ENCODE measurements around the gene PID1. TPM values are rescaled to one million over a fixed set of nuclear protein-coding genes. Genes with fewer than 3 reads are reported as not detected.
A peak's percentile ranks its signal among the peaks of the same experiment; 100 is the strongest.

Gene PID1
- polyA plus RNA-seq, 1 of the 3 experiments (the other 2 are of a cell fraction), result 0.16 TPM

- Histone ChIP-seq H2AFZ (ENCODE audit: low read depth) (no peak overlapping the region), H3K27ac (ENCODE audit: low read depth in 2 of 2, low read length in 1 of 2) (peak overlapping the region in 1 of 2 experiments; percentile 50; a peak in 2 of 4 replicates), H3K4me3 (ENCODE audit: low read depth in 2 of 2, low read length in 1 of 2) (no peak overlapping the region), H3K79me2 (ENCODE audit: insufficient read depth) (no peaks in the 10 kb centered on the region), H3K27me3 (ENCODE audit: insufficient read depth) (no peaks in the 10 kb centered on the region), H3K4me1 (ENCODE audit: control insufficient read depth in 1 of 2, insufficient read depth in 2 of 2, low read depth in 1 of 2, low read length in 1 of 2) (peaks cover 0 to 6% of the 10 kb centered on the region in 2 experiments; a peak in 2 of 4 replicates), H4K20me1 (ENCODE audit: insufficient read depth) (no peaks in the 10 kb centered on the region), H3K9me2 (no peaks in the 10 kb centered on the region), H3K4me2 (no peak overlapping the region), H3F3A (replicated peaks; ENCODE audit: insufficient read depth) (no peaks in the 10 kb centered on the region), H3K36me3 (replicated peaks in 1 of 2; ENCODE audit: control insufficient read depth in 1 of 2, insufficient read depth in 2 of 2, low read length in 1 of 2) (no peaks in the 10 kb centered on the region), H3K9ac (no peak overlapping the region), H3K9me3 (no peaks in the 10 kb centered on the region)
- DNase-seq, result no peak
- no peak for TF ChIP-seq CTCF (IDR thresholded peaks at IDR 0.05)
- CTCF ChIA-PET, result interaction anchor here (1.1 kb wide), 1 partner anchor 215 kb away, joined by 3 read pairs; no protein-coding TSS in a partner anchor
- 41% methylated on average over 7 of the region's 7 CpGs for WGBS (ENCODE audit: low lambda C conversion rate)
- POLR2A ChIA-PET, result no interaction called here
Observed at GRCh38 chr2:229088966-229089700, 182.0 kb downstream of the PID1 start.

GRCh38 chr2:229088517-229088913 lies 182.6 kb downstream of the PID1 start:
- Histone ChIP-seq H3K27me3 (ENCODE audit: insufficient read depth) (no peaks in the 10 kb centered on the region), H2AFZ (ENCODE audit: low read depth) (no peak overlapping the region), H3F3A (replicated peaks; ENCODE audit: insufficient read depth) (no peaks in the 10 kb centered on the region), H3K36me3 (replicated peaks in 1 of 2; ENCODE audit: control insufficient read depth in 1 of 2, insufficient read depth in 2 of 2, low read length in 1 of 2) (no peaks in the 10 kb centered on the region), H3K9ac (no peak overlapping the region), H3K27ac (ENCODE audit: low read depth in 2 of 2, low read length in 1 of 2) (no peak overlapping the region), H3K4me3 (ENCODE audit: low read depth in 2 of 2, low read length in 1 of 2) (no peak overlapping the region), H3K4me1 (ENCODE audit: control insufficient read depth in 1 of 2, insufficient read depth in 2 of 2, low read depth in 1 of 2, low read length in 1 of 2) (peaks cover 0 to 6% of the 10 kb centered on the region in 2 experiments; a peak in 2 of 4 replicates), H3K4me2 (no peak overlapping the region), H3K9me3 (no peaks in the 10 kb centered on the region), H4K20me1 (ENCODE audit: insufficient read depth) (no peaks in the 10 kb centered on the region), H3K9me2 (no peaks in the 10 kb centered on the region), H3K79me2 (ENCODE audit: insufficient read depth) (no peaks in the 10 kb centered on the region)
- 56% methylated on average over 2 of the region's 2 CpGs for WGBS (ENCODE audit: low lambda C conversion rate)
- ChIA-PET CTCF (no interaction called here), POLR2A (no interaction called here)
- no peak for DNase-seq
- TF ChIP-seq TAF1 (IDR thresholded peaks at IDR 0.05; ENCODE audit: borderline replicate concordance, low read depth, low read length), result no peak
- TF ChIP-seq EP300 (IDR thresholded peaks at IDR 0.05; ENCODE audit: borderline replicate concordance in 1 of 2, low read depth in 1 of 2, low read length in 1 of 2), result no peak
- no peak for TF ChIP-seq NFIC (IDR thresholded peaks at IDR 0.05; ENCODE audit: borderline replicate concordance)
- TF ChIP-seq TEAD4 (IDR thresholded peaks at IDR 0.05; ENCODE audit: borderline replicate concordance, insufficient read depth), result no peak
- no peak for TF ChIP-seq RFX5 (IDR thresholded peaks at IDR 0.05; ENCODE audit: low read length)
- TF ChIP-seq PBX3 (IDR thresholded peaks at IDR 0.05), result no peak
- TF ChIP-seq REST (IDR thresholded peaks at IDR 0.05; ENCODE audit: low read depth, low read length), result no peak
- TF ChIP-seq GATA2 (CRISPR knock-in tag; IDR thresholded peaks at IDR 0.05), result no peak
- no peak for TF ChIP-seq FOXM1 (IDR thresholded peaks at IDR 0.05; ENCODE audit: low read depth)
- no peak for TF ChIP-seq RAD21 (IDR thresholded peaks at IDR 0.05; ENCODE audit: low read length)
- TF ChIP-seq NRF1 (IDR thresholded peaks at IDR 0.05; ENCODE audit: low read depth, low read length), result no peak
- TF ChIP-seq USF2 (IDR thresholded peaks at IDR 0.05; ENCODE audit: borderline replicate concordance, low read depth, low read length), result no peak
- no peak for TF ChIP-seq YY1 (IDR thresholded peaks at IDR 0.05; ENCODE audit: low read depth)
- TF ChIP-seq SMC3 (IDR thresholded peaks at IDR 0.05; ENCODE audit: low read depth, low read length), result no peak
- TF ChIP-seq, protein P1, sequence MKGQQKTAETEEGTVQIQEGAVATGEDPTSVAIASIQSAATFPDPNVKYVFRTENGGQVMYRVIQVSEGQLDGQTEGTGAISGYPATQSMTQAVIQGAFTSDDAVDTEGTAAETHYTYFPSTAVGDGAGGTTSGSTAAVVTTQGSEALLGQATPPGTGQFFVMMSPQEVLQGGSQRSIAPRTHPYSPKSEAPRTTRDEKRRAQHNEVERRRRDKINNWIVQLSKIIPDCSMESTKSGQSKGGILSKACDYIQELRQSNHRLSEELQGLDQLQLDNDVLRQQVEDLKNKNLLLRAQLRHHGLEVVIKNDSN (IDR thresholded peaks at IDR 0.05; ENCODE audit: borderline replicate concordance, low read depth), result no peak
- TF ChIP-seq, protein P2, sequence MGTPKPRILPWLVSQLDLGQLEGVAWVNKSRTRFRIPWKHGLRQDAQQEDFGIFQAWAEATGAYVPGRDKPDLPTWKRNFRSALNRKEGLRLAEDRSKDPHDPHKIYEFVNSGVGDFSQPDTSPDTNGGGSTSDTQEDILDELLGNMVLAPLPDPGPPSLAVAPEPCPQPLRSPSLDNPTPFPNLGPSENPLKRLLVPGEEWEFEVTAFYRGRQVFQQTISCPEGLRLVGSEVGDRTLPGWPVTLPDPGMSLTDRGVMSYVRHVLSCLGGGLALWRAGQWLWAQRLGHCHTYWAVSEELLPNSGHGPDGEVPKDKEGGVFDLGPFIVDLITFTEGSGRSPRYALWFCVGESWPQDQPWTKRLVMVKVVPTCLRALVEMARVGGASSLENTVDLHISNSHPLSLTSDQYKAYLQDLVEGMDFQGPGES (IDR thresholded peaks at IDR 0.05; ENCODE audit: low read depth, low read length), result no peak
